ENCODE results near the gene TET3.
A peak's percentile ranks its signal among the peaks of the same experiment; 100 is the strongest.
"Not testable (repeated sequence)": the region's sequence is repeated elsewhere in the genome, so short reads cannot be mapped to it uniquely, and the experiment has no call there.

The TET3 gene

GRCh38 chr2:73984203-73984921 is at the start of gene TET3:
Gene TET3 (plus strand): TSS chr2:73984910. CDS start chr2:73986404, 1,494 bp downstream.
- DNase-seq (ENCODE audit: low read depth): peak; percentile 65

- DNase-seq (ENCODE audit: low read depth): no peak
Observed at GRCh38 chr2:73935641-73936040, 49.1 kb upstream of the TET3 start.

GRCh38 chr2:73937103-73937885 is 47.4 kb upstream of the TET3 start:
- no peak for DNase-seq (ENCODE audit: low read depth)

GRCh38 chr2:73937899-73938298 is 46.8 kb upstream of the TET3 start:
- no peak for DNase-seq (ENCODE audit: low read depth)

- no peak for DNase-seq (ENCODE audit: low read depth)
Observed at GRCh38 chr2:73938718-73939352, 45.9 kb upstream of the TET3 start.

- DNase-seq (ENCODE audit: low read depth): no peak
Observed at GRCh38 chr2:73939419-73939818, 45.3 kb upstream of the TET3 start.

- not testable (repeated sequence) for DNase-seq (ENCODE audit: low read depth)
Observed at GRCh38 chr2:73940066-73940465, 44.6 kb upstream of the TET3 start.

- no peak for DNase-seq (ENCODE audit: low read depth)
Observed at GRCh38 chr2:73942664-73943063, 42.0 kb upstream of the TET3 start.

GRCh38 chr2:73944714-73945113 is 40.0 kb upstream of the TET3 start:
- no peak for DNase-seq (ENCODE audit: low read depth)

- DNase-seq (ENCODE audit: low read depth): no peak
Observed at GRCh38 chr2:73946215-73946614, 38.5 kb upstream of the TET3 start.

GRCh38 chr2:73946666-73947065 is 38.0 kb upstream of the TET3 start:
- no peak for DNase-seq (ENCODE audit: low read depth)

- no peak for DNase-seq (ENCODE audit: low read depth)
Observed at GRCh38 chr2:73947412-73948018, 37.2 kb upstream of the TET3 start.

- DNase-seq (ENCODE audit: low read depth): no peak
Observed at GRCh38 chr2:73949802-73950201, 34.9 kb upstream of the TET3 start.

GRCh38 chr2:73952499-73953446 is 31.9 kb upstream of the TET3 start:
- DNase-seq (ENCODE audit: low read depth): no peak

- DNase-seq (ENCODE audit: low read depth): no peak
Observed at GRCh38 chr2:73956218-73956865, 28.4 kb upstream of the TET3 start.

GRCh38 chr2:73961274-73961673 is 23.4 kb upstream of the TET3 start:
- no peak for DNase-seq (ENCODE audit: low read depth)

GRCh38 chr2:73961823-73962615 is 22.7 kb upstream of the TET3 start:
- DNase-seq (ENCODE audit: low read depth): no peak

- DNase-seq (ENCODE audit: low read depth): no peak
Observed at GRCh38 chr2:73962798-73963197, 21.9 kb upstream of the TET3 start.

- peak; percentile 35 for DNase-seq (ENCODE audit: low read depth)
Observed at GRCh38 chr2:73963385-73964120, 21.2 kb upstream of the TET3 start.

Data from activated T-cell treated with anti-CD3 and anti-CD28 coated beads for 48 hours (primary cell).